NCI-H2171 (cell line): ENCODE results near the gene AFF3.
"Not testable (repeated sequence)": the region's sequence is repeated elsewhere in the genome, so short reads cannot be mapped to it uniquely, and the experiment has no call there.

ENCODE experiments used
- DNase-seq: peaks from one replicate; lab custom pipeline; 2025; lab: John Stamatoyannopoulos, UW

The AFF3 gene

GRCh38 chr2:99786636-99787390, 355.6 kb downstream of the AFF3 start:
- no peak for DNase-seq

GRCh38 chr2:99784946-99785345, 357.4 kb downstream of the AFF3 start:
- no peak for DNase-seq

- no peak for DNase-seq
These were observed 358.1 kb downstream of the AFF3 start for GRCh38 chr2:99784282-99784681.

GRCh38 chr2:99780276-99780675, 362.1 kb downstream of the AFF3 start:
- no peak for DNase-seq

- DNase-seq: no peak
These were observed 363.1 kb downstream of the AFF3 start for GRCh38 chr2:99779276-99779675.

GRCh38 chr2:99777656-99778290, 364.6 kb downstream of the AFF3 start:
- DNase-seq: no peak

GRCh38 chr2:99776906-99777646, 365.3 kb downstream of the AFF3 start:
- DNase-seq: no peak

- no peak for DNase-seq
These were observed 366.0 kb downstream of the AFF3 start for GRCh38 chr2:99776206-99776905.

GRCh38 chr2:99775585-99775984, 366.8 kb downstream of the AFF3 start:
- no peak for DNase-seq

- DNase-seq: not testable (repeated sequence)
These were observed 368.7 kb downstream of the AFF3 start for GRCh38 chr2:99773642-99774041.

- DNase-seq: no peak
These were observed 369.6 kb downstream of the AFF3 start for GRCh38 chr2:99772591-99773331.

- DNase-seq: no peak
These were observed 370.6 kb downstream of the AFF3 start for GRCh38 chr2:99771681-99772333.

GRCh38 chr2:99770876-99771275, 371.5 kb downstream of the AFF3 start:
- DNase-seq: no peak

- DNase-seq: no peak
These were observed 376.6 kb downstream of the AFF3 start for GRCh38 chr2:99765731-99766318.

GRCh38 chr2:99763764-99764163, 378.6 kb downstream of the AFF3 start:
- no peak for DNase-seq

GRCh38 chr2:99762714-99763113, 379.7 kb downstream of the AFF3 start:
- DNase-seq: no peak

- DNase-seq: no peak
These were observed 384.7 kb downstream of the AFF3 start for GRCh38 chr2:99757611-99758114.

GRCh38 chr2:99756059-99756458, 386.3 kb downstream of the AFF3 start:
- no peak for DNase-seq

- DNase-seq: no peak
These were observed 388.2 kb downstream of the AFF3 start for GRCh38 chr2:99754210-99754609.

- DNase-seq: no peak
These were observed 388.9 kb downstream of the AFF3 start for GRCh38 chr2:99753505-99753904.

GRCh38 chr2:99748344-99748743, 394.0 kb downstream of the AFF3 start:
- no peak for DNase-seq
